ENCODE measurements around the gene TMEM54.

Gene TMEM54

DNA sequence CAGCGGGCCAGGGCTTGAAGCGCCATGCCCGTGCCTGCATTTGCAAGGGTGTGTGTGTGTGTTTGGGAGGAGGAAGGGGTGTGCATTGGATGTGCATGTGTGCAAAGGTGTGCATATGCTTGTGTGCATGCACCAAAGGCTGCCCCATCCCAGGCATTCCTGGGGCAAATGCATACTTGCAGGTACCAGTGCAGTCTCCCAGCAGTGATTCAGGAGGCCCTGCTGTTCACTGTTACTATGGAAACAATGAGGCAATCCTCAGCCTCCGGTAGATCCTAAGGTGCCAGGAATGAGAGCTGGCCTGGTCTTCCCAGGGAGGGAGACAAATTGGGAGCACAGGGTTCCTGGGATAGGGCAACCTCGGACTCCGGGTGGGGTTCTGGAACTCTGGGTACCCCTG is 23.0 kb downstream of the TMEM54 start:
- DNase-seq = no peak

GRCh38 chr1:32877211-32878110 is 23.7 kb downstream of the TMEM54 start:
- DNase-seq = no peak

DNA sequence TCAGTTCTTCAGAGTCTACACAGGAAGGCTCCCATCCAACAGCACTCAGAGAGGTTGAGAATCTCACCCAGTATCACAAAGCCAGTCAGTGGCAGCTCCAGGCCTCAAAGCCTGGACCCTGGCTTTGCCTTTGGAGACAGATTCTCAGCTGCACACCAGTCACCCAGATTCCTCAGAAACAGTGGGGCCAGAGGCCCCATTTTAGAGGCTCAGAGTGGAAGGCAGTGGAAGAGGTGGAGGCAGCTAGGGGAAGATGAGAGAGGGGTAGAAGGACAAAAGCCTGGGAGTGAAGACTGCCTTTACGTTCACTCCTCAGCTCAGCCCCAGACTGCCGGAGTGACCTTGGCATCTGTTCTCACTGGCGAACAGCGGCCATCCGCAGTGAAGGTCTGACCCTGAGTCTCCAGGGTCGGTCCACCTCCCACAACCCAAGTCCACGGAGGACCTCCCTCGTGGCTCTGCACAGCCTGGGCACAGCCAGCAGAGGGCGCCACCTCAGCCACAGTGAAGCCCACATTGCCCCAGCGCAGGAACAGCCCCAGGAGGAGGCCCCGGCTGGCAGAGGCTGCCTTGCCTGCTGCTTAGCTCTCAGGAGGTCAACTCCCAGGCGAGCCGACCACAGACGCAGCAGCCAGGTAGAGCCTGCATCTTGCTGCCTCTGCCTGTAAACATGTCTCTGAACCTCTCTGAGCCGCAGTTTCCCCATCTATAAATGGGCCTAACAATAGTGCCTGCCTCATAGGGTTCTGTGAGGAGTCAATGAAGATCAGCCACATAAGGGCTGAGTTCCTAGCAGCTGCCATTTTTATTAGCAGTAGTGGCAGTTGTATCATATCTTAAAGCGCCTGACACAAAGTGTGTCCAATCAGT is 24.6 kb downstream of the TMEM54 start:
- DNase-seq = peak; percentile 79

GRCh38 chr1:32874860-32875752 is 26.1 kb downstream of the TMEM54 start:
- DNase-seq = no peak

DNA sequence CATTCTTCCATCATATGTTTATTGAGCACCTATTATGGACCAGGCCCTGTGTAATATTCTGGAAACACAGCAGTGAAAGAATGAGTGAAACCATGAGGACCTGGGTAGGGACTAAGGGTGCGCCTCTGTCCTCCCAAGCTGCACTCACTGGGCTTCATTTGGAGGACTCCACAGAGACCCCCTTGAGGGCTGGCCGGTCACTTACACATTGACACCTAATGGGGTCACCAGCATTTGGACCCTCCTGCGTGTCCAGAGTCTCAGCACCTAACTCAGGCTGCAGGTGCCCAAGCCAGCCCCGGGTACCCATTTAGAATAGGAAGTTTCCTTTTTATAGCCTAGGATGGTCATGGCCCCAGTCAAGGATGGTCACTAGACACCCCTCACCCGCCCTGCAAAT is 27.7 kb downstream of the TMEM54 start:
- DNase-seq = no peak

GRCh38 chr1:32872192-32872460 is 29.1 kb downstream of the TMEM54 start:
- no peak for DNase-seq

DNA sequence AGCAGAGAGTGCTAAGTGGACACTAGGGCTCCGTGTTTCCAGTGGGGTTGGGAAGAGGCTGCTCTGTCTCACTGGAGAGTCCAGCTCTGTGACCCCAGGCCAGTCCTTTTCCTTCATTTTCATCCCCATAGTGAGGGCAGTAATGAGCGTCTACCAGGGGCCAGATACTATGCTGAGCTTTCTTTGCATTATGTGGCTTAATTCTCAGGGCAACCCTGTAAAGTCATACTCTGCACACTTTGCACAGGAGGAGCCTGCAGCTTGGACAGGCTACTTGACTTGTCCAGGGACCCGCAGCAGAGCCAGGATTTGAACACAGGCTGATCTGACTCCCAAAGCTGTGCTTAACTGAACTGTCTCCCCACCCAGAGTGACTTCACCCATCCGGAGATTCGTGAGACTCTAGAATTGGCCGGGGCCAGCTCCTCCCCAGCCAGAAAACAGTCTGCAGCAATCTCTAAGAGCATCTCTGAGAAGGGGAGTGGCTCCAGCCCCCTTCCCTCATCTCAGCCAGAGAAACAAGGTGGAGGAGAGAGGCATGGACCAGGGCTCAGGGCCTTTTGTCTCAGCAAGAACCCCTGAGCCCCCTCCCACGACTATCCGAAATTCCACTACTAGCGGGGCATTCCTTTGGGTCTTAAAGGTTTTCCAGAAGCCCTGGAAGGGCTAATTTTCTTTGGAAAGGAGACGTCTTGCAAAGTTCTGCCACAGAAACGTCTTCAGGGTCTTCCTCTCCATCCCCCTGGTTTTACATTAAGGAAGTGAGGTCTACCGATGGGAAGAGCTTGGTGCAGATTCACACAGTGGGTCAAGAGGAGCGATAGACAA is 29.6 kb downstream of the TMEM54 start:
- no peak for DNase-seq

GRCh38 chr1:32870615-32871363 is 30.4 kb downstream of the TMEM54 start, which contains the start of gene FNDC5:
Gene FNDC5 (minus strand): TSS chr1:32870912.
- DNase-seq = no peak

- DNase-seq = no peak
Observed at GRCh38 chr1:32869923-32870614, 31.1 kb downstream of the TMEM54 start.

DNA sequence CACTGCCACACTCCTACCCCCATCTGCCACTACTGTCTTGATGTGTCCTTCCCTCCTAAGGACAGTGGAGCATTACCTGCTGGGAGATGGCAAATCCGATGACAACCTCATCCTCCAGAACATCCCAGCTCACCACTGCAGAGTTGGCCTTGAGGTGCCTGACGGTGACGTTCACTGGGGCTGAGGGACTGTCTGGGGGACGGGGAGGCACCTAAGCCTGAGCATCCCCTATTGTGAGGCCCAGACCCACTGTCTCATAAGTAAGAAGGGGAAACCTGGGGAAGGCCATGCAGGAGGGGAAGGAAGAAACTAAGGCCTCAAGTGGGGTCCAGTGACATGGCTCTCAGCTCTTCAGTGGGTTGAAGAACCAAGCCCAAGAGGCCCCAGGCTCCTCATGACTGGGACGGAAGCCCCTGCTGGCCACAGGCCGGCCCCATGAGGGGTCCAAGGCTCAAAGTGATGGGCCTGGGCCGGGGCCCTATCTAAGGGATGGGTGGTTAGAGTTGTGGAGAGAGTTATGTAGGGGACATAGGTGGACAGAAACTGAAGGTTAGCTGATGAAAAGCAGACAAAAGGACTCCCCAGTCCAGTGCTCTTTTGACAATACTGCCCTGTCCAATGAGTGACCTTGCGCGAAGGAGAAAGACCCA is 32.3 kb downstream of the TMEM54 start:
- DNase-seq = no peak

GRCh38 chr1:32868085-32868484 is 33.1 kb downstream of the TMEM54 start:
- DNase-seq = no peak

- DNase-seq = no peak
Observed at GRCh38 chr1:32867671-32868070, 33.5 kb downstream of the TMEM54 start.

- DNase-seq = no peak
Observed at GRCh38 chr1:32867151-32867550, 34.0 kb downstream of the TMEM54 start.

- DNase-seq = no peak
Observed at GRCh38 chr1:32865639-32866405, 35.4 kb downstream of the TMEM54 start.

- DNase-seq = no peak
Observed at GRCh38 chr1:32864375-32865019, 36.7 kb downstream of the TMEM54 start.

GRCh38 chr1:32863881-32864245 is 37.3 kb downstream of the TMEM54 start:
- no peak for DNase-seq

DNA sequence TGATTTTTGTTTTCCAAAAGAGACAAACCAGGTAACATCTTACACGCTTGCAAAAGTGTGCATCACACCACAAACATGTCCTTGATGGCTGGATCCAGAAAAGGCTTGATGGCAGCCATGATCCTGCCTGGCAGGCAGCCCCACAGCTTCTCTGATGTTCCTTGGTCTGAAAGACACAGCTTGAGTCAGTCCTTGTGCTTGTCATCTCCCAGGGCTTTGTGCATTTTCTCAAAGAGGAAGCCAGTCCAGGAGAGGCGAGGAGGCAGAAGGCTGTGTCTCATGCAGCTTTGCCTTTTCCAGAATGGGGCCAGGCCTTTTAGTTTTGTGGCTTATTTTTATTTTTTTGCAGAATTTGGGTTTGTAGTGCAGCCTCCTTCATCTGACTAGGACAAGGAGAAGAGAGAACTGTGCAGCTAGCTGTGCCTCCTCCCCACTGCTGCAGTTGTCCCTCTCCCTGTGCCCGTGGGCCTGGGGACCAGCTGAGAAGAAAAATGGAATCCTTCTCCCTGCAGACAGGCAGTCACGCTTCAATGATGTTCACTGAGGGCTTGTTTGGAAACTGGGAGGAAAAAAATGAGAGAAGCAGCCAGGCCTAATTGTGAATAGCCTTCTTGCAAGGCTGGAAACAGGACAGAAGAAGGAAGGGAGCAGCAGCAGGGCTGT is 37.8 kb downstream of the TMEM54 start:
- peak; percentile 28 for DNase-seq
